IPS-20b (cell line): ENCODE measurements around the gene ZBTB44.

ENCODE experiments used
- H3K27ac ChIP-seq: one replicate; pipeline ENCODE4 v1.5.1; 2013; ENCODE audit warnings: low read length
- H3K27me3 ChIP-seq: 2 replicates; pipeline ENCODE4 v1.6.1; 2013; ENCODE audit warnings: mild to moderate bottlenecking, low read length, inconsistent platforms; ENCODE audit not compliant: insufficient read depth
- H3K36me3 ChIP-seq: 2 replicates; pipeline ENCODE4 v1.6.1; 2013; ENCODE audit warnings: low read depth, mild to moderate bottlenecking, inconsistent platforms, low read length, moderate library complexity; ENCODE audit not compliant: insufficient read depth
- H3K4me1 ChIP-seq: 2 replicates; pipeline ENCODE4 v1.6.1; 2013; ENCODE audit warnings: mild to moderate bottlenecking, control low read depth, inconsistent platforms, low read length, moderate library complexity; ENCODE audit not compliant: insufficient read depth
- H3K4me3 ChIP-seq: 2 replicates; pipeline ENCODE4 v1.5.1; 2013; ENCODE audit warnings: mild to moderate bottlenecking, low read length, inconsistent platforms
- H3K9ac ChIP-seq: 2 replicates; pipeline ENCODE4 v1.6.1; 2013; ENCODE audit warnings: low read depth, mild to moderate bottlenecking, inconsistent platforms, low read length, moderate library complexity
- H3K9me3 ChIP-seq: 2 replicates; pipeline ENCODE4 v1.6.1; 2013; ENCODE audit warnings: mild to moderate bottlenecking, low read depth, low read length, inconsistent platforms; ENCODE audit not compliant: insufficient read depth

ZBTB44 gene

GRCh38 chr11:130212431-130212961, 102.2 kb downstream of the ZBTB44 start:
- Histone ChIP-seq H3K27ac (no peak overlapping the region), H3K27me3 (peaks cover 5% of the 10 kb centered on the region; the same call in 1 of the 2 replicates), H3K36me3 (no peaks in the 10 kb centered on the region), H3K4me1 (peaks cover 3% of the 10 kb centered on the region; the same call in 1 of the 2 replicates), H3K9me3 (no peaks in the 10 kb centered on the region), H3K4me3 (no peak overlapping the region), H3K9ac (no peak overlapping the region)

GRCh38 chr11:130211781-130212401, 102.8 kb downstream of the ZBTB44 start:
- Histone ChIP-seq H3K27me3 (peaks cover 5% of the 10 kb centered on the region; the same call in 1 of the 2 replicates), H3K36me3 (no peaks in the 10 kb centered on the region), H3K27ac (no peak overlapping the region), H3K9me3 (no peaks in the 10 kb centered on the region), H3K9ac (no peak overlapping the region), H3K4me1 (no peaks in the 10 kb centered on the region), H3K4me3 (no peak overlapping the region)

- Histone ChIP-seq H3K4me1 (no peaks in the 10 kb centered on the region), H3K27ac (no peak overlapping the region), H3K4me3 (no peak overlapping the region), H3K36me3 (no peaks in the 10 kb centered on the region), H3K27me3 (peaks cover 5% of the 10 kb centered on the region; the same call in 1 of the 2 replicates), H3K9ac (no peak overlapping the region), H3K9me3 (no peaks in the 10 kb centered on the region)
These were observed 103.6 kb downstream of the ZBTB44 start for GRCh38 chr11:130211144-130211543.

DNA sequence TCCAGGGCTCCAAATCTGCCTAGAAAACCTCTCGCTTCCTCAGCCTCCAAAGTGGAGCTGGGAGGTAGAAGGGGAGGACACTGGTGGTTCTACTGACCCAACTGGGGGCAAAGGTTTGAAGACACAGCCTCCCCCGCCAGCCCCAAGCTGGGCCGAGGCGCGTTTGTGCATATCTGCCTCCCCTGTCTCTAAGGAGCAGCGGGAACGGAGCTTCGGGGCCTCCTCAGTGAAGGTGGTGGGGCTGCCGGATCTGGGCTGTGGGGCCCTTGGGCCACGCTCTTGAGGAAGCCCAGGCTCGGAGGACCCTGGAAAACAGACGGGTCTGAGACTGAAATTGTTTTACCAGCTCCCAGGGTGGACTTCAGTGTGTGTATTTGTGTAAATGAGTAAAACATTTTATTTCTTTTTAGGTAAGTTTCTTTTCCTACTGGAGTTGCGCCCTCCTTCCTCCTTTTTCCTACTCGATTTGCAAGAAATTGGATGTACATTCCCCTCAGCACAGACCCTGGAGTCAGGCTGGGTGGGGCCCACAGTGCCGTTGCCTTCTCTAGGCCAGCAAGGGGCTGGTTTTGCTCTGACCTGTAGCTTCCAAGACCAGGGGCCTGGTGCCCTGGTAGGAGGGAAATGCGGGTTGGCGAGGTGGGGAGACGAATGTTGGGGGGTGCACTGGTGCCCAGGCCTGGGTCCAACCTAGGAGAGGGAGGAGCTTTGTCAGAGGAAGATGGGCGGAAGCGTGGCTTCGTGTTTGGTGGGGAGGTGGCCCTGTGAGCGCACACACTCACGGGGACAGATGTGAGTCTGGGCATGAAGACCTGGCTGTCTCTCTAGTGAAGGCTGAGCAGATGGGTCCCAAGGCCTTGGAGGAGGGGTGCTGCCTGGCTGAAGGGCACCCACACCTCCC, 104.5 kb downstream of the ZBTB44 start:
- Histone ChIP-seq H3K27me3 (peaks cover 5% of the 10 kb centered on the region; the same call in 1 of the 2 replicates), H3K4me1 (no peaks in the 10 kb centered on the region), H3K27ac (no peak overlapping the region), H3K36me3 (no peaks in the 10 kb centered on the region), H3K4me3 (no peak overlapping the region), H3K9ac (no peak overlapping the region), H3K9me3 (no peaks in the 10 kb centered on the region)

- Histone ChIP-seq H3K27me3 (peaks cover 5% of the 10 kb centered on the region; the same call in 1 of the 2 replicates), H3K27ac (no peak overlapping the region)
These were observed 105.4 kb downstream of the ZBTB44 start for GRCh38 chr11:130209128-130209932.

GRCh38 chr11:130208241-130209127, 106.2 kb downstream of the ZBTB44 start:
- no peak overlapping the region for H3K27ac ChIP-seq
- H3K9me3 ChIP-seq, result no peaks in the 10 kb centered on the region
- no peak overlapping the region for H3K4me3 ChIP-seq

More at GRCh38 chr11:130209128-130209932, 105.4 kb downstream of the ZBTB44 start:
- Histone ChIP-seq H3K4me3 (no peak overlapping the region), H3K9ac (no peak overlapping the region; the same call in 1 of the 2 replicates), H3K9me3 (no peaks in the 10 kb centered on the region), H3K36me3 (no peaks in the 10 kb centered on the region), H3K4me1 (no peaks in the 10 kb centered on the region)

GRCh38 chr11:130206141-130206540, 108.6 kb downstream of the ZBTB44 start:
- no peaks in the 10 kb centered on the region for H3K36me3 ChIP-seq
- H3K9me3 ChIP-seq, result no peaks in the 10 kb centered on the region
- H3K9ac ChIP-seq, result no peak overlapping the region
- H3K27ac ChIP-seq, result no peak overlapping the region
- H3K4me1 ChIP-seq, result no peaks in the 10 kb centered on the region
- no peak overlapping the region for H3K4me3 ChIP-seq
- H3K27me3 ChIP-seq, result no peaks in the 10 kb centered on the region

More at GRCh38 chr11:130208241-130209127, 106.2 kb downstream of the ZBTB44 start:
- H3K36me3 ChIP-seq, result no peaks in the 10 kb centered on the region
- H3K4me1 ChIP-seq, result no peaks in the 10 kb centered on the region
- peaks cover 5% of the 10 kb centered on the region; the same call in 1 of the 2 replicates for H3K27me3 ChIP-seq
- H3K9ac ChIP-seq, result no peak overlapping the region; the same call in 1 of the 2 replicates

GRCh38 chr11:130204703-130205095, 110.0 kb downstream of the ZBTB44 start:
- Histone ChIP-seq H3K36me3 (no peaks in the 10 kb centered on the region), H3K27me3 (no peaks in the 10 kb centered on the region), H3K4me3 (no peak overlapping the region), H3K9ac (no peak overlapping the region), H3K27ac (no peak overlapping the region), H3K9me3 (no peaks in the 10 kb centered on the region), H3K4me1 (no peaks in the 10 kb centered on the region)

DNA sequence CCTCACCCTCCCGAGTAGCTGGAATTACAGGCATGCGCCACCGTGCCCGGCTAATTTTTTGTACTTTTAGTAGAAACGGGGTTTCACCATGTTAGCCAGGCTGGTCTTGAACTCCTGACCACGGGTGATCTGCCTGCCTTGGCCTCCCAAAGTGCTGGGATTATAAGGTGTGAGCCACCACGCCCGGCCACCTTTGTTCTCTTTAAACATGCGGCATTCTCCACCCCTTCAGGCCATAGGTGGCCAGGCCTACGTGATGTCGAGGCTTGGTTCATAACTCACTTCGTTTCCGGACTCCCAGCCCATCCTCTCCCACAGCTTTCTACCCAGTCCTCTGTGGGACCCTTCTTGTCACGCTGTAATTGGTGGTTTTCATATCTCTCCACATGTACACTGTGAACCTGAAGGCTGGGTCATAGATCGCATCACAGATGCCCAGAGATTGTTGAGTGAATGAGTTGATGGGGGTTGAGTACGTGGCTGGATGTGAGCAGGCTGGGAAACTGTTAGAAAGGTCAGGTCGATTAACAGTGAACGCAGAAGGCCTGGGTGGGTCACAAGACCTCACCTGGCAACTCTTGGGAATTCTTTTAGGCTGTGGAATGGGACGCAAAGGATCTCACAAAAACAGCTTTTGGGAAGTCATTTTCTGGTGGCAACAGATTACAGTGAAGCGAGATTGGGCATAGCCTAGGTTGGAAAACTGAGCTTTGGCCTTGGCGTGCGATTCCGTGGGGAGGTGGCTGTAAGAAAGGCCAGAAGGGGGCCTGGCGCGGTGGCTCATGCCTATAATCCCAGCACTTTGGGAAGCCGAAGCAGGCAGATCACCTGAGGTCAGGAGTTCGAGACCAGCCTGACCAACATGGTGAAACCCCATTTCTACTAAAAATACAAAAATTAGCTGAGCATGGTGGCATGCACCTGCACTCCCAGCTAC, 110.7 kb downstream of the ZBTB44 start:
- Histone ChIP-seq H3K36me3 (no peaks in the 10 kb centered on the region), H3K9me3 (no peaks in the 10 kb centered on the region), H3K4me3 (no peak overlapping the region), H3K27ac (no peak overlapping the region), H3K27me3 (no peaks in the 10 kb centered on the region), H3K4me1 (no peaks in the 10 kb centered on the region), H3K9ac (no peak overlapping the region)
